ENCODE data around the gene FAM76A.
"Not testable (repeated sequence)": the region's sequence is repeated elsewhere in the genome, so short reads cannot be mapped to it uniquely, and the experiment has no call there.

FAM76A gene

DNA sequence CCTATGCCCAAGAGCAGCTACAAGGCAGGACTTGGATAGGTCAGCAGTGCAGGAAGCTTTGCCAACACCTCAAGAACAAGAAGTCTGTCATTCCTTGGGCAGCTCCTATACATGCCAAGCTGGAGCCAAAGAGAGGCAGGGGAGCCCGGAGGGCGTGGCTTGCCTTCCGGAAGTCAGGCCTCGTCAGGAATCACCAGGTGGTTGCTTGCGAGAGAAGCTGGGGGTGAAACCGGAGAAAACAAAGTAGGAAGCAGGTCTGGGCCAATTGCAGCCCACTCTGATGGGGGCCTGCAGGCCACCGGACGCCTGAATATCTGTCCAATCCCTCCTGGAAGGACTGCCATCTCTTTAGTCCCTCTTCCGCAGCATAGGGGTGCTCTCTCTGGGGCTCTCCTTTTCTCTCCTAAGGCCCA lies 794 bp upstream of the FAM76A start:
- no peak for DNase-seq (ENCODE audit: low read depth in 4 of 4, low spot score in 1 of 4)

DNA sequence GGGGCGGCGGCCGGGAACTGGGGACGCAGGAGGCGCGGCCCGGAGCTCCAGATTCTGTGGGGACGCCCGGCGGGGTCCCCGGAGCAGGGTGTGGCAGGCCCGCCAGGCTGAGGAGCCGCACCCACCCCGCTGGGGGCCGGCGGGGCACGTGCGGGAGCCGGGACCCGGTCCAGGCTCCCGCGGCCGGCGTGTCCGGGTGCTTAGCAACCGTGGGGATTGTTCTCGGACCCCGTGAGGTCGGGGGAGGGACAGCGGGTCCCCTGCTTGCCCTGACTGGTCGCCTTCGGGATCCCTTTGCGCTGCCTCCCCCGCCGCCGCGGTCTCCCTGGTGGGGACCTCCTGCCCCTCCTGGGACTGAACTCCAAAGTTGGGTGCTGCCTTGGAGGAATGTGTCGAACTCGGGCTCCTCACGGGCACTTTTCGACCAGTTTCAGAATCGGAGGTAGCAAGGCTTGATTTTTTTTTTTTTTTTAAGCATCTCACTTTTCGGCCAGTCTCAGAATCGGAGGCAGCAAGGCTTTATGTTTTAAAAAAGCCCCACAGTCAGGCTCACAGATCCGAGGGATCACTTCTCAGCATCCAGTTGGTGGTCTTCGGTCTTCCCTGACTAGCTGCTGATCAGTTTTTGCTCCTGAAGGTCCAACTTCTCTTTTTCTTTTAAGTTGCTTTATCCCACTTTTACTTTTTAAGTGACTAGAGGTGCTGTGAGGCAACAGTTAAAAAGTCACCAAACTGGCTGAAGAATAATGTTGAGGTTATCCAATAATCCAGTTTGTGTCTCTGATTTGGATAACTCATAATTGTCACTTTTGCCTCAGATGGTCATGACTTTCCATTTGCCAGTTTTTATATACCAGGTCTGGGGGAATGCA lies 648 bp downstream of the FAM76A start:
- peak in 3 of 4 experiments; percentile 11 to 22 (median 21) for DNase-seq (ENCODE audit: low read depth in 4 of 4, low spot score in 1 of 4)

DNA sequence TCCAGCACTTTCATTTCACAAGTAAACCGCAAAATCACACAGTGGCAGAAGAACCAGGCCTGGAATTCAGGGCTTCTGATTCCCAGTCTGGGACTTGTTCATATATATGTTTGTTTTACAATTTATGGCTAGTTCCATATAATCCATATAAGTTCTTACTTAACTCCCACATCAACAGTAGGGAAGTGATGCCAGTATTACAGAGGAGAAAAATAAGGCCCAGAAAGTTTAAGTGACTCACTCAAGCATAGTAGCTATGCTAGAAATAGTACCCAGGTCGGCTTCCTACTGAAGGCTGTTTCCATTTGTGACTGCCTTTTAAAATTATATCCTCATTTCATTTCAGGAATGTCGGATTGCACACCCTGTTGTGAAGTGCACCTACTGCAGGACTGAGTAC lies 1.4 kb downstream of the FAM76A start:
- no peak for DNase-seq (ENCODE audit: low read depth in 4 of 4, low spot score in 1 of 4)

DNA sequence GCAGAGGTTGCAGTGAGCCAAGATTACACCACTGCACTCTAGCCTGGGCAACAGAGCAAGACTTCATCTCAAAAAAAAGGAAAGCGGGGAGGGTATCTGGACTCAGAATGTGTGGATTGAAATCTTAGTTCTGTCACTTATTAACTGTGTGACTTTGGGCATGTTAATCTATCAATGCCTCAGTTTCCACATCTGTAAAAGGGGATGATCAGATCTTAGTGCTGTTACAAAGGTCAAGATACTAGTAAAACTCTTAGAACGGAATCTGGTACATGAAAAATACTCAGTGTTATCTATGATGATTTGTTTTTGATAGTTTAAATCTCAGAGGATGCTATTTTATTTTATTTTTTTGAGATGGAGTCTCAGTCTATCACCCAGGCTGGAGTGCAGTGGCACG lies 10.5 kb downstream of the FAM76A start:
- no peak for DNase-seq (ENCODE audit: low read depth in 4 of 4, low spot score in 1 of 4)

DNA sequence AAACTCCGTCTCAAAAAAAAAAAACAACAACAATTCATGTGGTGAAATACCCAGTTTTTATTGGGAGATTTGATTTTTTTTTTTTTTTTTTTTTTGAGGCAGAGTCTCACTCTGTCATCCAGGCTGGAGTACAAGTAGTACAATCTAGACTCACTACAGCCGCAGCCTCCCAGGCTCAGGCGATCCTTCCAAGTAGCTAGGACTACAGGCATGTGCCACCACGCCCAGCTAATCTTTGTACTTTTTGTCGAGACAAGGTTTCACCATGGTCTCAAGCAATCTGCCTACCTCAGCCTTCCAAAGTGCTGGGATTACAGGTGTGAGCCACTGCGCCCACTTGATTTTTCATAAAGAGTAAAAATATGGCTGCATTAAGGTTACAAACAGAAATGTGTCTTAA lies 15.4 kb downstream of the FAM76A start:
- DNase-seq (ENCODE audit: low read depth in 4 of 4, low spot score in 1 of 4) = no peak

DNA sequence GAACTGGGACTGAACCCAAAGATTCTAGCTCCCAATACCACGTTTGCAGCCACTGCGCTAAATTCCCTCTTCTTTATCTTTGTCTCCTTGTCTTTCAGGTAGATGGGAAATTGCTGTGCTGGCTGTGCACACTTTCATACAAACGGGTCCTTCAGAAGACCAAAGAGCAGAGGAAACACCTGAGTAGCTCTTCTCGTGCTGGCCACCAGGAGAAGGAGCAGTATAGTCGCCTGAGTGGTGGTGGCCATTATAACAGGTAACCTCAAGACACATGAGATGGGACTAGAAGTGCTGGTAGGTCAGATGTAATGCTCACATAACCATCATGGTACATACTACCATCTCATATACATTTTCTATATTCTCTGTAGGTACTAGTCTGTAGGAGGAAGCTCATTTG lies 18.8 kb downstream of the FAM76A start:
- DNase-seq (ENCODE audit: low read depth in 4 of 4, low spot score in 1 of 4) = no peak

DNA sequence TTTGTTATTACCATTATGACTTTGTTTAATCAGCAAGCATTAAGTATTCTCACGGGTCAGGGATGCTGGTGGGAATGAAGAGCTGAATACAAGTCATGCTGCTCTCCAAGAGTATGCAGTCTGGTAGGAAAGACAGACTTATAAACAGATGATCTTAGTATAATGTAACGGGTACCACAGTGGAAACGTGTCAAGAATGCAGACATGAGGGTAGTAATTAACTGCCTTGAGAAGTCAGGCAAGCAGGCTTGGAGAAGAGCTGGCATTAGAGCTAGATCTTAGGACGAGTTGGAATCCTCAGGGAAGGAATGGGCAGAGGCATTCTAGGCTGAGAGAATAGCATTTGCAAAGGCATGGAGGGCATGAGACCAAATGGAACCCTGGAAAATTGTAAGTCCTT lies 19.7 kb downstream of the FAM76A start:
- no peak for DNase-seq (ENCODE audit: low read depth in 4 of 4, low spot score in 1 of 4)

DNA sequence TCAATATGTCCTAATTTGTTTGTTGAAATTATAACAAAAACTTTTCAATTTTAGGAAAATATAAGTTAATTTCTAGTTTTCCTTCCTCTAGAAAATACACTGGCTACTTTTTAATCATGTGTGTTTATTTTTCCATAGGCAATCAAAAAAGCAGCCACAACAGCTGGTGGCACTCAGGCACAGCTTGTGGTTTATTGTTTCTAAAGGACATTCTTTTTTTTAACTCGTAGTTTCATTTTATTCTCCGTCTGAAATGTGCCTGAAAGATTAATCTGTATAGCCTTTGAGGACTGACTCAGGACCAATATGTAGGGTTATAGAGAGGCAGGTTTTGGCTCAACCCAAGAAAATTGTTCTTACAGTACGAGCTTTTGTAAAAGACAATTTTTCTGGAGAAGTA lies 26.6 kb downstream of the FAM76A start:
- DNase-seq (ENCODE audit: low read depth in 4 of 4, low spot score in 1 of 4) = no peak

DNA sequence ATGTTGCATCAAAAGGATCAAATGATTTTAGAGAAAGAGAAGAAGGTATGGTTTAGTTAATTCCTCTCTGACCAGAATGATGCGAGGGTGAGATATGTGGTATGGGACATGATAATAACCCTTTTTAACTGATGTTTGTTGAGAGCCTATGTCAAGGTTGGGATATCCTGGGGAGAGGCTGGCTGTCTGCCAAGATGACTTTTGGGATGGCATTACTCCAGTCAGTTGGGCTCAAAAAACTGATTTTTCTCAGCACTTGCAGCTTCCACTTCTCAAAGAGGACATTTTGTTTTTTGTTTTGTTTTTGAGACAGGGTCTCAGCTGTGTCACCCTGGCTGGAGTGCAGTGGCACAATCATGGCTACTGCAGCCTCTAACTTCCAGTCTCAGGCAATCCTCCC lies 29.5 kb downstream of the FAM76A start:
- DNase-seq (ENCODE audit: low read depth in 4 of 4, low spot score in 1 of 4) = no peak

DNA sequence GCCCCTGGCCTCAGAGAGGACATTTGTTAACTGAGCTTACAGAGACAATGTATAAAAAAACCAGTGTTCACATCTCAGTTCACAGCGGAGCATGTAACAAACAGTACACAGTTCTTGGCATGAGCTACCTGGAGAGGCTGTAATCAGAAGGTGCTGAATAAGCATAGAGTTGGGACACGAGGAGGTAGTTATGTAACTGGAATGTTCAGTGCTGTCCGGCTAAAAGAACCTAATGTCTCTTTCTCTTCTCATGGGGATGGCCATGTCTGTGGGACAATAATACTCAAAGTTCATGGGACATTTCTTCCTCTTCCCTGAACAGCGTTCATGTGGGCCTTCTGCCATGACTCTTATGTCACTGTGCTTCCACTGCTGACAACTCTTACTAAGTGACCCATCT lies 30.1 kb downstream of the FAM76A start:
- no peak for DNase-seq (ENCODE audit: low read depth in 4 of 4, low spot score in 1 of 4)

DNA sequence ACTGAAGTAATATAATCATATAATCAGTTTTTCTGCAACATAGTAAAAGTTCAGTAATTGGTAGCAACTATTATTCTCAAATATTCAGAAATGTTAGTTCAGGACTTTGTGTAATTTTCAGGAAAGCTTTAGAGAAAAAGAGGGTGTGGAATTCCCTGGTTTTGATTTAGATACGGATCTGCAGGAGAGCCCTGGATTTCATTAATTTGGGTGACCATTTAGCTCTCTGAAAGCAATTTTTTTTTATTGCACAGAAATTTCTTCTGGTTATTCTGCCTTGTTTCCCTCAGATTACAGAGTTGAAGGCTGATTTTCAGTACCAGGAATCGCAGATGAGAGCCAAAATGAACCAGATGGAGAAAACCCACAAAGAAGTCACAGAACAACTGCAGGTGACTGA lies 33.5 kb downstream of the FAM76A start:
- DNase-seq (ENCODE audit: low read depth in 4 of 4, low spot score in 1 of 4) = no peak

DNA sequence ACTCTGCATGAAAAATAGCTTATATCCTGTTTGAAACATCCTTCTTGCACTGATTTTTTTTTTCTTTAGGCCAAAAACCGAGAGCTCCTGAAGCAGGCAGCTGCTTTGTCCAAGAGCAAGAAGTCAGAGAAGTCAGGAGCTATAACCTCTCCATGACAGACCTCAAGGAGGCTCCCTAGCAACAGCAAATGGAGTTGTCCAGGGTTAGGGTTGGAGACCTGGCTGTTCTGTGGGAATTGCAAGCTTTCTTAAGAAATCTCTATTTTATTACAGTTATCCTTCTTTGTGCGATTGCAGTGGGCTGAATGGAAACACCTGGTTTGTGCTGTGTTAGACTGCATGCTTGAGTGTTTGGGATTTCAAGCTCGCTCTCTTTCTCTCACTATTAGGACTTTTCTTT lies 34.7 kb downstream of the FAM76A start:
- no peak for DNase-seq (ENCODE audit: low read depth in 4 of 4, low spot score in 1 of 4)

DNA sequence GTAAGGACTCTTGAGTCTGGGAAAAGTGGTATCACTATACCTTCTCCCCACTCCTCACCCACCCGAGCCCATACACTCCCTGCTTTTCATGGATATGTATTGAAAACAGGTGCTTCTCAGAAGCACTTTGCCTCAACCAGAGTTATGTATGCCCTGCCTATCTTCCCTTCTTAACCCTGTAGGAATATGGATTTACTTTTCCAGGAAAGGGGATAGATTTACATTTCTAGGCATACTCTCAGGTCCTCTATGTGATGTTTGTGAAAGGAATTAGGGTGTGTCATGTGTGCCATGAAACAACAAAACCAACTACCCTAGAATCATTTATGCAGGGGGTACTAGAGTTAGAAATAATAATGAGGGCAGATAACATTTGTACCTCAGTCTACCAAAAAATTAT lies 36.3 kb downstream of the FAM76A start:
- DNase-seq (ENCODE audit: low read depth in 4 of 4, low spot score in 1 of 4) = no peak

DNA sequence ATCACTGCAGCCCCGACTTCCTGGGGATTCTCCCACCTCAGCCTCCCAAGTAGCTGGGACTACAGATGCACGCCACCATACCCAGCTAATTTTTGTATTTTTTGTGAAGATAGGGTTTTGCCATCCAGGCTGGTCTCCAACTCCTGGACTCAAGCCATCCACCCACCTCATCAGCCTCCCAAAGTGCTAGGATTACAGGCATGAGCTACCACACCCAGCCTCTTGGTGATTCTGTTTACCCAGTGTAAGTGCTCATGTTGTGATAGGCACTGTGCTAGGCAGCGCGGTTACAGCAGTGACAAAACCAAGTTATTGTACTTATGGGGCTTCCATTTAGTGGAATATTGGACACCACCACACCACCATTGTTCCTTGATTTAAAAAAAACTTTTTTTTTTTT lies 37.6 kb downstream of the FAM76A start:
- DNase-seq (ENCODE audit: low read depth in 4 of 4, low spot score in 1 of 4) = no peak

DNA sequence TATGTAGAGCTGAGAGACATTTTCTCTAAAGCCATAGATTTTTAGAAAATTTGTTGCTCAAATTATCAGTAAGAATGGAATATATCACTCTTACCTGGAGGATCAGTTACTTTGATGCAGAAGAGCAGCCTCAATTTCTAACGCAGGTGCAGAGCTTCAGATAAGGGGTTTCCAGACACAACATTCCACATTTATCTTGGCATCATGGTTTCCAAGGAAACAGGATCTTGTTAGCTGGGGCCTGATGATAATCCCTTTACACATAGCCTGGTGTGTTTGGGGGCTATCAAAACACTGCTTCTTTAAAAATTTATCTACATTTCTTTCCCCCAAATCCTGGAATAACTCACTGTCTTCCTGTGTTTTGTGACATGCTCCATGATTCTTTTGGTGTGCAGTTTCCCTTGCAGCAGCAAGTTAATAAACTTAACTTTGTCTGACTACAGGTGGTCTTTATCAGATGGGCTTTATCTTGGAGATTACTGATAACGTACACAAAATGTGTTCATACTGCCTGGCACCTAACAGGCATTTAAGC lies 44.6 kb downstream of the FAM76A start:
- no peak for DNase-seq (ENCODE audit: low read depth in 4 of 4, low spot score in 1 of 4)

DNA sequence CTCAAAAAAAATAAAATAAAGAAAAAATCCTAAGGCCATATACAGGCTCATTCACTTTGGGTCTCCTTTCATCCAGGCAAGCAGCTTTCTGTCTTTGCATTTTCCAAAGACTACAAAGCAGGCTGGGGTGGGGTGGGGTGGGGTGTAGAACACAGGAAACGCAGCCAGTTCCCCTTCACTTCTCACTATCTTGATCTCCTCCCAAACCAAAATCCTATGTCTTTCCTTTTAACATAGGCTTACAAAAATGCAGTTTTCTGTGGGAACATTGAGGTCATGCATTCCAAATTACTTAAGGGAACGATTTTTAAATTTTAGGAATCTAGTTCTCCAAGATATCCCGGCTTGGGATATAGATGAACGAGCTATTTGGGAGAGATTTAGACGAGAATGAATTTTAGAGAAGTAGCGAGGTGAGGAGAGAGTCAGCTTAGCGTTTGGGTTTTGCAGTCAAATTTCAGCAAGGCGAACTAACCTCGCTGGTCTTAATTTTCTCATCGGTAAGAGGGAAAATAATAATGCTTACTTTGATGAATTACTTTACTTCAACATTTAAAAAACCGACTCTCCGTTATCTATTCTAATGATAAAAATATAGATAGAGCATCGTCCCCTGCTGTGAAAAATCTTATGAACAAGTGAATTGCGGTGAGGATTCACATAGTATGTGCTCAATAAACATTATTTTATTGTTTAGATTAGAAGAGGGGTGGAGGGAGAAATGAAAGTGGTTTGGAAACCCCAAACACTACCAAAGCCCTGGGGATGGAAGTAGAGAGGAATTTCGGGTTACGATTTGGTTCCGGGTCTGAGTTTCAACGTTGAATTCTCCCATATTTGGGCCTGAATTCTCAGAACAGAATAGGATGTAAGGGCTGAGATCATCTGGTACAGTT lies 46.5 kb downstream of the FAM76A start:
- DNase-seq (ENCODE audit: low read depth in 4 of 4, low spot score in 1 of 4) = no peak

DNA sequence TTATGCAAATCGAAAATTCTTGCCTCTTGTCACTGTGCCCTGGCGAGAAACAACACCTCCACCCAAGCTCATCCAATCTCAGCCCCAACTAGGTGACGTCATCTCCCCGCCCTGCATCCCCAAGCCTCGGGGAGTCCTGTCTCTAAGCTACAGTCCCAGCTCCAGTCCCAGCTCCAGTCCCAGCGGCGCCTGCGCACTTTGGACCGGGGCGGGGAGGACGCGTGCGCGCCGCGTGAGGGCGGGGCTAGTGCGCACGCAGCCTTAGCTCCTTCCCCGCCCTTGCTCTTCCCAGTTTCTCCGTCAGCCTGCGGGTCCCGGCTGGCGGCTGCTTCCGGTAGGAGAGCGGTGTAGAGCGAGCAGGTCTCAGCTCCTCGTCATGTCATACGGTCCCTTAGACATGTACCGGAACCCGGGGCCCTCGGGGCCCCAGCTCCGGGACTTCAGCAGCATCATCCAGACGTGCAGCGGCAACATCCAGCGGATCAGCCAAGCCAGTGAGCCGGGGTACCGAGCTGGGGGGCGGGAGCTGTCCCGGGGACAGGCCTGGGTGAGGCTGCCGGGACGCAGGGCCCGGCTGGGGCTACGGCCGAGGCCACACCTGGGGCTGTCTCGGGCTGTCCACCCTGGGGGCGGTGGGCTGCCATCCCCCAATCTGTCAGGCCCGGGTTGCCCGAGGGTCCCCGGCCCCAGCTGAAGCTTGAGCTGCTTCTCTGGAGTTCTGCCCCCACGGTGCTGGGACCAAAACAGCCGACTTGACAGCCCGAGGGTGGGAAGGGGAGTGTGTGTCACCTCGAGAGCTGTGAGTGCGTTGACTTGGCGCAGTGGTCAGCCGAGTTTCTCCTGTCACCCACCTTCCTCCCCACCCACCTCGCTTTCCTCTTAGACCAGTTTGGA lies 47.4 kb downstream of the FAM76A start, which contains the start of gene STX12:
STX12 (plus strand) TSS at position 288 of the 894 bp plus-strand sequence; CDS start at position 377, 89 bp downstream.
- peak; percentile 95 to 98 (median 98) for DNase-seq (ENCODE audit: low read depth in 4 of 4, low spot score in 1 of 4)

DNA sequence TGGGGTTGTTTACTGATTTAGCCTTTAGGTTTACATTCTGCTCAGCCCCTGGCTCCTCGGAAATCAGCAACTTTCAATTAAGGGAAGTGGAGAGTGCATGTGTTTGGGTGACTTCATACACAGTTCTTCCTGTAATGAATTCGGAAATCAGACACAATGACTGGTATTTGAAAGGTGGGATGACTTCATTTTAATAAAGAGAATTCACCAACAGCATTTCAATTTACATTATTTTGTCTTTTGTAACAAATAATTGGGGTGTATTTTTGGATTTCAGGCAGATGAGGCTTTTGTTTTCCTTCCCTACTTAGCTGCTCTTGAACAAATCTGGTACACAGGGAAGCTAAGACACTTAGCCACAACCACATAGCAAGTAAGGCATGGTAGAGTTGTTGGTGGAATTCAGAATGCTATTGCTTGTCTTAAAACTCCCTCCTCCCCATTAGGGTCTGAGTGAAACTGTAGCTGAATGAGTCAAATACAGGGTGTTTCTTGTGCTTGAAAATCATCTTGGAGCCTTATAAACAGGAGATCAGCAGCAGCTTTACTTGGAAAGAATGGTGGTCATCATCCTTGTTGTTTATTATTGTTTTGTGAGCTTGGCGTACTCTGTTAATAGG lies 48.2 kb downstream of the FAM76A start:
- DNase-seq (ENCODE audit: low read depth in 4 of 4, low spot score in 1 of 4) = no peak

DNA sequence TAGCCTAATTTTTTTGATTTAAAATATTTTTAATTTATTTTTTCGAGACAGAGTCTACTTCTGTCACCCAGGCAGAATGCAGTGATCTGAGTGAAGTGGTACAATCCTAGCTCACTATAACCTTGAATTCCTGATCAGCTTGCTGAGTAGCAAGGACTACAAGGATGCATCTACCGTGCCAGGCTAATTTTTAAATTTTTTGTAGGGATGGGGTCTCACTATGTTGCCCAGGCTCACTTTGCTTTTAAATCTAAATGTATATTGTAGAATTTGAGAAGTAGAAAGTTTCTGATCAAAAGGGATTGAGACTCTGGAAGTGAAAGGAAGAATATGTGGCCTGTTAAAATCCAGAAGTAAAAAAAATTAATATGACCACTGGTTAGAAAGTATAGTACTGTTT lies 48.9 kb downstream of the FAM76A start:
- DNase-seq (ENCODE audit: low read depth in 4 of 4, low spot score in 1 of 4) = no peak

DNA sequence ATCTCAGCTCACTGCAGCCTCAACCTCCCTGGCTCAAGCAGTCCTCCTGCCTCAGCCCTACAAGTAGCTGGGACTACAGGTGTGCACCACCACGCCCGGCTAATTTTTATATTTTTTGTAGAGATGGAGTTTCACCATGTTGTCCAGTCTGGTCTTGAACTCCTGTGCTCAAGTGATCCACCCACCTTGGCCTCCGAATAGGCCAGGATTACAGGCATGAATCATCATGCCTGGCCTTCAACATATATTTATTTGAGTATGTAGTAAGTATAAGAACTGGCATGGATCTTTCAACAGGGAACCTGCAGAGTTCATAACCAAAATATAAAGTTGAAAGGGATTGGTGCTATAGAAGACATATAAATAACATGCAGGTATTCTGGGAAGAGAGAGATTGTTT lies 49.6 kb downstream of the FAM76A start:
- DNase-seq (ENCODE audit: low read depth in 4 of 4, low spot score in 1 of 4) = not testable (repeated sequence)
